ENCODE measurements around the gene SARNP.

Gene SARNP

GRCh38 chr12:55726971-55727370, 90.6 kb downstream of the SARNP start:
- DNase-seq (ENCODE audit: low read depth in 2 of 2) = no peak

DNA sequence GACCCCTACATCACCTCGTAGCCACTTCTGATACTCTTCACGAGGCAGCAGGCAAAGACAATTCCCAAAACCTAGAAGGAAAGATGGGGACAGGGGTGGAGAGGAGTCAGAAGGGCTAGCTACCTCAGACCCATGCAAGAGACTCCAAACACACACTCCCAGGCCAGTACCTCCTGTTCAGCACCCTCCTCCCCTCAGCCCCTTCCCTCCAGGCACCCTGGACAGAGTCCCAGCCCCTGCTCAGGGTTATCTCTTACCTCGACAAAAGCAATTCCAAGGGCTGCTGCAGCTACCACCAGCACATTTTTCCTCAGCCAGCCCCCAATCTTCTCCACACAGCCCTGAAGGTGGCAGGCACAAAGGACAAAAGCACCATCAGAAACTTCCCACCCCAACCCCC, 92.0 kb downstream of the SARNP start:
- DNase-seq (ENCODE audit: low read depth in 2 of 2) = no peak

DNA sequence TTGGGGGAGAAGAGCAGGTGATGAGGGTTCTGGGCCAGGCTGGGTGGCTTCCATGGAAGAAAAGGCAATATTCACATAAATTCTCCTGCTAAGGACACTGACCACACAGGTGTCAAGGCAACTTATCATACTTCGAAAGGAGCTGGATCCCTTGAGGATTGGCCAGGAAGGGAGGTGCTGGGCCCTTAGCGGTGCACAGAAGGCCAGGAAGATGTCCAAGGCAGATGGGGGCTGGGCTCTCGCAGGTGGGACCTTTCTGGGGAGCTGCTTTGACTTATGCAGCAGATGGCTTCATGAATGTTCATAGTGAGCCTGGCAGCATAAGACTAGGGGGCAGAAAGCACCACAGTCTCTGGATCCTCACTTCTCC, 92.6 kb downstream of the SARNP start:
- DNase-seq (ENCODE audit: low read depth in 2 of 2) = no peak

GRCh38 chr12:55724226-55724939, 93.1 kb downstream of the SARNP start:
- no peak for DNase-seq (ENCODE audit: low read depth in 2 of 2)

DNA sequence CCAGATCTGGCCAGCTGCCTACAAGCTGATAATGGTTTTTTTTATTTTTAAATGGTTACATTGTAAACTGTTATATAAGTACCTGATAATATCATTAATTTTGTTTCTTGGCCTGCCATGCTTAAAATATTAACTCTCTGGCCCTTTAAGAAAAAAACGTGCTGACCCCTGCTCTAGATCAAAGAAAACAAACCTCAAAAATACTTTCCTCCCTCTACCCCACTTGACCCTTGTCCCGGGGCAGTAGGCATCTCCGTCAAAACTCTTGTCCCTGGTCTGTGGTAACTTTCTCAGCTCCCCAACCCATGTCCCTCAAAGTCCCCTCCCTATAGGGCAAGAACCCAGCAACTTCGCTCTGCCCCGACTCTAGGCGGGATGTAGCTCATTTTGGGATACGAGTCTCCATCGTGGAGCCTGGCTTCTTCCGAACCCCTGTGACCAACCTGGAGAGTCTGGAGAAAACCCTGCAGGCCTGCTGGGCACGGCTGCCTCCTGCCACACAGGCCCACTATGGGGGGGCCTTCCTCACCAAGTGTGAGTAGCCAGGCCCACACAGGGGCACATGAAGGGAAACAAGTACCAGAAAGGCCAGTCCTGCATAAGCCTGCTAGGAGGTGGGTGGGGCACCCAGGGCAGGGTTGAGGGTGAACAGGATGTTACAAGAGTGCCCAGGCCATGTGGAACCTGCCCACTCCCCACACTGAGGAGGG, 93.9 kb downstream of the SARNP start:
- no peak for DNase-seq (ENCODE audit: low read depth in 2 of 2)

DNA sequence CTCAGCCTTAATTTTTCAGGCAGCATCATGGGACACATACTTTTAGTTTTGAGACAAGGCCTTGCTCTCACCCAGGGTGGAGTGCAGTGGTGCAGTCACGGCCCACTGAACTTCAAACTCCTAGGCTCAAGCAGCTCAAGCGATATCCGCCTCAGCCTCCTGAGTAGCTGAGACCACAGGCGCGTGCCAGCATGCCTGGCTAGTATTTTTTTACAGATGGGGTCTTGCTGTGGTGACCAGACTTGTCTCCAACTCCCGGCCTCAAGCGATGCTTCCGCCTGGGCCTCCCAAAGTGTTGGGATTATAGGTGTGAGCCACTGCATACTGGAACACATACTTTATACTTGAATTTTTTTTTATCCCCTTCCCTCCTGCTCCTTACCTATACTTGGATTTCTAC, 94.6 kb downstream of the SARNP start:
- DNase-seq (ENCODE audit: low read depth in 2 of 2) = no peak

DNA sequence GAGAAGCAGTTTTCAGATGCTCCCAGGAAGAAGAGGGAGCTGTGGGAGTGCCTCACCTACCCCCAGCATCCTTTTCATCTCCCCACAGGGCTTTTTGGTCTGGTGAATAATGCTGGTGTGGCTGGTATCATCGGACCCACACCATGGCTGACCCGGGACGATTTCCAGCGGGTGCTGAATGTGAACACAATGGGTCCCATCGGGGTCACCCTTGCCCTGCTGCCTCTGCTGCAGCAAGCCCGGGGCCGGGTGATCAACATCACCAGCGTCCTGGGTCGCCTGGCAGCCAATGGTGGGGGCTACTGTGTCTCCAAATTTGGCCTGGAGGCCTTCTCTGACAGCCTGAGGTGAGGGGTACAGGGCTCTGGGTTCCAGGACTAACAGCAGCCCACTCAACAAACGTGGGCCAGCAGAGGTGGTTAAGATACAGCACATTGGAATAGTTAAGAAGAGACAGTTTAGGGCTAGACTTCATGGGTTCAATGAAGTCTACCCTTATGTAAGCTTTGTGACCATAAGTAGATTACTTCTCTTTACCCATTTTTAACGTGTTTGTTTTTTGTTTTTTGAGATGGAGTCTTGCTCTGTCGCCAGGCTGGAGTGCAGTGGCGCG, 95.8 kb downstream of the SARNP start:
- no peak for DNase-seq (ENCODE audit: low read depth in 2 of 2)

DNA sequence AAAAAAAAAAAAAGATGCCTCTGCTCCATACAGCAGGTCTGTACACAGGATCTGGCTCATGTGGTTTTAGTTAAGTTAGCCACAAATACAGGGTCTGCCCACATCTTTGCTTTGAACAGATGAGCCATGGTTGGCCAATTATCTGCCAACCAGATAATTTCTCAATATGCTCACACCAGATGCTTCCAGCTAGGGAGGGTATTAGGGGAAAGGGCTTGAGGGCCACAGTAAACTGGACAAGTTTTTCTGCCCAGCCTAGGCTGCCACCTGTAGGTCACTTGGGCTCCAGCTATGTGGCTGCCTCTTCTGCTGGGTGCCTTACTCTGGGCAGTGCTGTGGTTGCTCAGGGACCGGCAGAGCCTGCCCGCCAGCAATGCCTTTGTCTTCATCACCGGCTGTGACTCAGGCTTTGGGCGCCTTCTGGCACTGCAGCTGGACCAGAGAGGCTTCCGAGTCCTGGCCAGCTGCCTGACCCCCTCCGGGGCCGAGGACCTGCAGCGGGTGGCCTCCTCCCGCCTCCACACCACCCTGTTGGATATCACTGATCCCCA, 96.6 kb downstream of the SARNP start:
- DNase-seq (ENCODE audit: low read depth in 2 of 2) = no peak

DNA sequence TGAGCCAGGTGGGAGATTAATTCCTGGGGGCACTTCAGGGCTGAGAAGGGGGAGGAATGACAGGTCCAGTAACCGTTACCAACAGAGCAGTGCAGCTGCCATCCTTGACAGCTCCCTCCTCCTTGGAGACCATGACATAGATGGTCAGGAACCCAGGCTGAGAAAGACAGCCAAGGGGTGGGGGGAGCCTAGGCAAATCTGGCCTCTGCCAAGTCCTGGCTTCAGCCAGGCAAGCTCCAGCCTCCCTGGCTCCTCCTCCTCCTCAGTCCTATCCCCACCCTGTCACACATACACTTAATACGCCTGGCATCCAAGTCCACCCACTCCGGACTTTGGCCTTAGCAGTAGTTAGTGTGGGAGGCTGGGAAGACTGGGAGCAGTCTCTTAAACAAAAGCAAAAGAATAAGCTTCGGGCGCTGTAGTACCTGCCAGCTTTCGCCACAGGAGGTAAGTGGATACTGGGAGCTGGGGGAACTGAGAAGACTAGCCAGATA, 97.4 kb downstream of the SARNP start, which contains the start of gene RDH5:
Gene RDH5, plus strand, starts transcription at position 323 of the 494 bp plus-strand sequence. CDS start 792 bp downstream, outside the sequence.
- no peak for DNase-seq (ENCODE audit: low read depth in 2 of 2)

- DNase-seq (ENCODE audit: low read depth in 2 of 2) = no peak
Observed at GRCh38 chr12:55719371-55719770, 98.2 kb downstream of the SARNP start.

- no peak for DNase-seq (ENCODE audit: low read depth in 2 of 2)
Observed at GRCh38 chr12:55718624-55719275, 98.8 kb downstream of the SARNP start.

- DNase-seq (ENCODE audit: low read depth in 2 of 2) = no peak
Observed at GRCh38 chr12:55718015-55718414, 99.5 kb downstream of the SARNP start.

GRCh38 chr12:55717011-55718007, 100.2 kb downstream of the SARNP start:
- DNase-seq (ENCODE audit: low read depth in 2 of 2) = no peak

- DNase-seq (ENCODE audit: low read depth in 2 of 2) = no peak
Observed at GRCh38 chr12:55716582-55716957, 101.0 kb downstream of the SARNP start.

DNA sequence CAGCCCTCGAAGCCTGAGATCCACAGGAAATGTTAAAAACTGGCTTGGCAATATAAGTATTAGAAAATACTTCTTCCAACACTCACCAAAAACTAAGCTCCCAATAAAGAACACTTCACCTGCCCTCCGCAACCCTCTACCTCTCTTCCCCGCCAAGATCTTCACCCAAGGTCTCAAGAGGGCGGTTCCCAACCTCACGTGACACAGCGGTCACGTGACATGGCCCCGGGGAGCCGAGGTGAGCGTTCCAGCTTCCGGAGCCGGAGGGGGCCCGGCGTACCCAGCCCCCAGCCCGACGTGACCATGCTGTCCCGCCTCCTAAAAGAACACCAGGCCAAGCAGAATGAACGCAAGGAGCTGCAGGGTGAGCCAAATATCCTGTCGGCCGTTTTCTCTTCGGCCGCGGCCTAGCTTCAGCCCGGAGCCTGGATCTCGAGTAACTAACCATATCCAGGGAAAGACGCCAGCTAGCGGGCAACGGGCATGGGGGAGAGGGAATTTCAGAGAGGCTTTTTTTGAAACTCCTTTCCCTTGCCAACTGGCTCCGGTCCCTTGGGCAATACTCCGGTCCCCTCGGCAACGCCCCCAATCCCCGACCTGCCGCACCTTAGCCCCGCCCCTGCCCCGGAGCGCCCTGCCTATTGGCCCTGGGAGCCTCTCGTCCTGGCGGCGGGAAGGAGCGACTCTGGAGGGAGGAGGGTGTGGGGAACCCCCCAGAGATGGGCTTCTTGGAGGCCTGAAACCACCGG, 101.5 kb downstream of the SARNP start, which contains the start of gene BLOC1S1:
Gene BLOC1S1, plus strand, starts transcription at position 214 of the 749 bp plus-strand sequence. Its CDS starts 6 bp downstream, at position 220.
- DNase-seq (ENCODE audit: low read depth in 2 of 2) = peak; percentile 94 to 95

DNA sequence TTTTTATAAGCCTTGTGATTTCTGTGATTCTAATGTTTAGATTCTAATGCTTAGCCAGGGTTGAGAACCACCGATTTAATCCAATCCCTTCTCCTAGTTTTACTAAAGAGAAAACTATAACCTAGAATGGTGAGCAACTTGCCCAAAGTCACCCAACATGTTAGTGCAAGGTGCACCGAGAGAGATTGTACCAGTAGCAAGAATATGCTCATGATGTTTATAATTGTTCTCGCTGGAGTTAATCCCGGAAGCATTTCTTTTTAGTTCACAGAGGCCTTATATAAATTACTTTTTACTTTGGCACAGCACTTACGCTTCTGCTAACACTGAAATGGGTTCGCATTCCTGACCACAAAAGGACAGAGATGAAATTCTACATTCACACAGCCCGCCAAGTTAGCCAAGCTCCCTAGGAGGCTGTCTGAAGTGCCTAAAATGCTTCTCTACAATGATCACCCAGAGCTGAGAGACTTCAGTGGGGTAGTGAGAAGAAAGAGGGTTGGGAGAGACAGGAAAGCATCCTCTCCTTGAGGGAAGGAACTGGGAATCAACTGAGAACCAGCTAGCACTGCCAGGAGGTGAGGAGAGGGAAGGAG, 102.3 kb downstream of the SARNP start:
- DNase-seq (ENCODE audit: low read depth in 2 of 2) = no peak

- DNase-seq (ENCODE audit: low read depth in 2 of 2) = no peak
Observed at GRCh38 chr12:55713721-55714120, 103.8 kb downstream of the SARNP start.

DNA sequence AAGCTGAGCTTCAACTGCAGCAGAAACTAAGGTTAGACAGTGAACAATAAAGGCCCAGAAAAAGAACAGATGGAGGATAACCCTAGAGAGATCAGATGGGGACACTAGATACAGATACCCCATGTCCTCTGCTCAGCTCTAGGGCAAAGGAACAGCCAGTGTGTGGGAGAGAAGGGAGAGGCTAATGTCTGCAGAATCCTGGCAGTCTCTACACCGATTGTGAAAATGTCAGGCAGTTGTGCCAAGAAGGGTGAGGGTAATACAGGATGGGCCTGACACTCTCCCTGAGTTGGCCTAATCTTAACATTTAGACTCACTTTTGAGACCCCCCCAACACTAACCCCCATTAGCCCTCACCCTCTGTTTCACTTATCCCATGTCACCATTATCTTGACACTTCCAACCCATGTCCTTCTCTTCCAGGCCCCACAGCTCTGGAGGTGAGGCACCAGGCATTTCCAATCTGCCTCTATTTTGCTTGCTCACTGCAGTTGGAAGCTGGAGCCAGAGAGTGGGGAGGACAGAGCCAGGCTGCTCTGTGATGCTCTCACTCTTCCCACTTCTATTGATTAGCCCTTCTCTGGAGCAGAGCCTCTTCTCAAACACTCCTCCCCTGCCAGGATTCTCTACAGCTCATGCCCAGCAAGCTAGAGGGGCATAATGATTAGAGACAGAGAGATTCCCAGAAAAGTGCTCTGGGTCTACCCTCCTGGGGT, 104.7 kb downstream of the SARNP start:
- DNase-seq (ENCODE audit: low read depth in 2 of 2) = no peak
